Endothelial cell of umbilical vein (primary cell): ENCODE data around the gene TMEM214.

ENCODE experiments used
- CTCF ChIP-seq, 2 donors: IDR thresholded peaks; 1 replicate in 1 of 2; 2 replicates in 1 of 2; pipeline ENCODE4 v1.5.1; 2011; ENCODE audit warnings: low read length in 2 of 2, mild to moderate bottlenecking in 2 of 2, moderate library complexity in 2 of 2, control low read depth in 1 of 2, inconsistent platforms in 1 of 2, low read depth in 1 of 2; ENCODE audit not compliant: insufficient read depth in 1 of 2; ENCODE audit errors: extremely low read depth in 1 of 2
- EZH2 ChIP-seq: IDR thresholded peaks from 2 replicates; pipeline ENCODE4 v1.6.1; 2012; ENCODE audit warnings: borderline replicate concordance, low read depth, mild to moderate bottlenecking, moderate library complexity, low read length, inconsistent platforms; ENCODE audit not compliant: severe bottlenecking
- FOS ChIP-seq: IDR thresholded peaks from 2 replicates; pipeline ENCODE4 v1.6.1; 2011; ENCODE audit warnings: mild to moderate bottlenecking, low read length, moderate library complexity, borderline replicate concordance; ENCODE audit not compliant: insufficient read depth
- GATA2 ChIP-seq: IDR thresholded peaks from 2 replicates; pipeline ENCODE4 v1.7.0; 2011; ENCODE audit warnings: low read depth, mild to moderate bottlenecking, moderate library complexity, mixed read lengths, low read length; ENCODE audit not compliant: insufficient read length, insufficient read depth
- JUN ChIP-seq: IDR thresholded peaks from 2 replicates; pipeline ENCODE4 v1.6.1; 2011; ENCODE audit warnings: borderline replicate concordance, low read depth; ENCODE audit not compliant: insufficient read length, insufficient read depth
- MAX ChIP-seq: IDR thresholded peaks from 2 replicates; pipeline ENCODE4 v1.6.1; 2011; ENCODE audit not compliant: insufficient read depth, insufficient read length
- MYC ChIP-seq: IDR thresholded peaks from one replicate; pipeline ENCODE4 v1.6.1; 2011; ENCODE audit warnings: mild to moderate bottlenecking, low read depth, low read length
- POLR2A ChIP-seq: IDR thresholded peaks from 2 replicates; pipeline ENCODE4 v1.6.1; 2012; ENCODE audit warnings: low read depth, mild to moderate bottlenecking, control low read depth, low read length
- POLR2AphosphoS5 ChIP-seq: IDR thresholded peaks from 2 replicates; pipeline ENCODE4 v1.6.1; 2012; ENCODE audit warnings: low read depth, mild to moderate bottlenecking, control low read depth, low read length, moderate library complexity; ENCODE audit not compliant: insufficient read depth

GRCh38 chr2:27060323-27060722, 27.6 kb downstream of the TMEM214 start:
- no peak for TF ChIP-seq CTCF (IDR thresholded peaks at IDR 0.05; ENCODE audit: extremely low read depth in 1 of 2, insufficient read depth in 1 of 2, low read depth in 1 of 2, low read length in 2 of 2)
- TF ChIP-seq JUN: no peak
- no peak for TF ChIP-seq MAX
- TF ChIP-seq POLR2A: no peak
- no peak for TF ChIP-seq POLR2AphosphoS5
- no peak for TF ChIP-seq EZH2
- TF ChIP-seq GATA2: no peak
- TF ChIP-seq FOS: no peak
- no peak for TF ChIP-seq MYC
